G401 (cell line): ENCODE data around the gene HACD1. TPM values are rescaled to one million over a fixed set of nuclear protein-coding genes. Genes with fewer than 3 reads are reported as not detected.

Source experiments
- DNase-seq: peaks from one replicate; pipeline ENCODE4 v3.0.0-alpha.2; 2015; ENCODE audit warnings: low spot score
- in situ Hi-C: cut with HindIII; loops from 2 replicates; pipeline ENCODE4 v1.10.0; 2016; ENCODE audit warnings: low sequenced_read_pairs, mixed read lengths
- total RNA-seq: library from RNA; depleted of rRNA; stranded (reverse); fragments of >200 nt; shearing (Covaris generic); gene quantifications from 2 replicates; pipeline ENCODE4 v1.2.3, GENCODE V29; 2014; rRNA removed

Gene HACD1, protein sequence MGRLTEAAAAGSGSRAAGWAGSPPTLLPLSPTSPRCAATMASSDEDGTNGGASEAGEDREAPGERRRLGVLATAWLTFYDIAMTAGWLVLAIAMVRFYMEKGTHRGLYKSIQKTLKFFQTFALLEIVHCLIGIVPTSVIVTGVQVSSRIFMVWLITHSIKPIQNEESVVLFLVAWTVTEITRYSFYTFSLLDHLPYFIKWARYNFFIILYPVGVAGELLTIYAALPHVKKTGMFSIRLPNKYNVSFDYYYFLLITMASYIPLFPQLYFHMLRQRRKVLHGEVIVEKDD
- 113 and 125 TPM in 2 replicates for total RNA-seq

DNA sequence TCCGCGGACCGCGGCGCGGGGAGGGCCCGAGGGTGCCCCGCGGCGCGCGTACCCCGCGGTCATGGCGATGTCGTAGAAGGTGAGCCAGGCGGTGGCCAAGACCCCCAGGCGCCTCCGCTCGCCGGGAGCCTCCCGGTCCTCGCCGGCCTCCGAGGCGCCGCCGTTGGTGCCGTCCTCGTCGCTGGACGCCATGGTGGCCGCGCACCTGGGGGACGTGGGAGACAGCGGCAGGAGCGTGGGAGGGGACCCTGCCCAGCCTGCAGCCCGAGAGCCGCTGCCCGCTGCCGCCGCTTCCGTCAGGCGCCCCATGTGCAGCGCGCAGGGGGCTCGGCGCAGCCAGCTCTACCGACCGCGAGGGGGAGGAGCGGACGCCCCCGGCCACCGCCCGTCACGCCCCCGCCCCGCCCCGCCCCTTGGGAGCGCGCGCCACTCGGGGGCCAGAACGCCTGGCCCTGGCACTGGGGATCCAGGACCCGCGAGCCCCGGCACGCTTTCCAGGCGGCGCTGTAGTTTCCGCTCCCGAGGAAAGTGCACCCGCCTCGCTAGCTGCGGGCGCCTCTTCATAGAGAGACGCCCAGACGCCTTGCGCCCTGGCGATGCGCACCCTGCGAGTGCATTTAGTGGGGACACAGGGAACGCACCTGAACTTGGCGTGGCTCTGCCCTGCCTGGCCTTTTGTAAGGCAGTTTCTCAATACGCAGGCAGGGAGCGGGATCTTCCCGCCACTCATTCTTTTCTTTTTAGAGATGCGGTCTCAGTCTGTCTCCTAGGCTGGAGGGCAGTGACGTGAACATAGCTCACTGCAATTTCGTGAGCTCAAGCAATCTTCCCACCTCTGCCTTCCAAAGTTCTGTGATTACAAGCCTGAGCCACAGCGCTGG is at the start of gene HACD1:
Gene HACD1 (minus strand): TSS at position 344 of the 881 bp plus-strand sequence. CDS start 35 bp downstream, at position 309.
- peak; percentile 69 for DNase-seq
- in situ Hi-C loops = no loop called here

- DNase-seq = no peak
- in situ Hi-C loops = no loop called here
These were observed 48.6 kb upstream of the HACD1 start for GRCh38 chr10:17665747-17666146.

- in situ Hi-C loops = no loop called here
- DNase-seq = no peak
These were observed 46.3 kb upstream of the HACD1 start for GRCh38 chr10:17663450-17663849.

DNA sequence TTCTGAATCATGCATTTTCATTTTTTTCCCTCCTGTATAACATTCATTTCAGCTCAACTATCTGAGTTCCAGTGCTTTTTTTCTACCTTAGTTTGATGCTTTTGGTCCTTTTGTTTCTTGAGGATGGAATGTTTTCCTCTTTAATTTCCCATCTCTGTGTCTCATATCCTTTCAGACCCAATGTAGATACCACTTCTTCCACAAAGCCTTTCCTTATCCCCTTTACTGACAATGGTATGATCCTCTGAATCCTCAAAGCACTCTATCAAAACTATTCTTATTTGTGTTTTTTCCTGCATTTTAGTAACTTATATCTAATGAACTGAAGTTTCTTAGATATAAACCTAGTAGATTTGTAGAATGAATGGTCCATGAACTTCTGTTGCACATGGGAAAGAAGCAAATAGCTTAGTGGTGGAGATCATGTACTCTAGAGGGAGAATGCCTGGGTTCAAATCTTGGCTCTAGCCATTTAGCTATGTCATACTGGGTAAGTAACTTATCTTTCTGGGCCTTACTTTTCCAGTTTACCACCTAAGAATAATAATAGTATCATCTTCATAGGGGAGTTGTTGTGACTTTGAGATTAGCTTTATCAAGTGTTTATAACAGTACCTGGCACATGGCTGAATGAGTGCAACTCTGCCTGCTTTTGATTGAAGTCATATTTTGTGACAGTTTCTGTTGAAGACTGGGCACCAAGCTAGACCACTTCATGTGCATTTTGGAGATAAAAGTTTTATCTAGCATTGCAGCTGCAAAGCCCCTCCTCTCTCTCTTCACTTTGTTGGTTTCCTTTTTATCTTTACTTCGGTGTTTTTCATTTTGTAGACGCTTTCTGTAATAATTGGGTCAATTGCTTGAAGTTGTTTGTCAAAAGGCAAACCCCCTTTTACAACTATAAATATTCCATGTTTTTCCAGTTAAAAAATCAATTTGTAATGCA is 45.3 kb upstream of the HACD1 start:
- DNase-seq = no peak
- in situ Hi-C loops = no loop called here

DNA sequence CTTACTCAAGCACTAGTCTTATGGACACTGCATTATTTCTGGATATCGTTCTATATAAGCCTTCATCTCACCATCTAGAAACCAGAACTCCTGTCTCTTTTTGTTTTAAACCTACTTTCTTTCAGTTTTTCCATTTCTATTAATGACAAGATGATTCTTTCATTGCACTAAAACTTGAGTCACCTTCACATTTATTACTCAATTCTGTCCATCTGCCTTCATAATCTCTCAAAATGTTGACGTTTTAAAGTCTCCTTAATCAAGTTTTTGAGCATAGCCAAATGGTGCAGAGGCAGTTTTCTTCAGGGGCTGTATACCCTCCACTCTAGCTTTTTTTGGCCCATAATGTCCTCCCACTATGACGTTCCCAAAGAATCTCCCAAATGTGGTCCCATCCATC is 44.3 kb upstream of the HACD1 start:
- in situ Hi-C loops = no loop called here
- no peak for DNase-seq

GRCh38 chr10:17660921-17661320 is 43.7 kb upstream of the HACD1 start:
- DNase-seq = no peak
- in situ Hi-C loops = no loop called here

DNA sequence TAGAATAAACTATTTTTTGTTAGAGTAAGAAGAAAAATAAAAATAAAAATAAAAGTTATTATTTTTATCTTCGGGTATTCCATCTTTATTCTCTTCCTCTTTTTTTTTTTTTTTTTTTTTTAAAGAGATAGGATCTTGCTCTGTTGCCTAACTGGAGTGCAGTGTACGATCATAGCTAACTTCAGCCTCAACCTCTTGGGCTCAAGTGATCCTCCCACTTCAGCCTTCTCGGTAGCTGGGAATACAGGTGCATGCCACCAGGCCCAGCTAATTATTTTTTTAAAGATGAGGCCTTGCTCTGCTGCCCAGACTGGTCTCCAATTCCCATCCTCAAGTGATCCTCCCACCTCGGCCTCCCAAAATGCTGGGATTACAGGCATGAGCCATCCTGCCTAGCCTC is 42.2 kb upstream of the HACD1 start:
- in situ Hi-C loops = no loop called here
- DNase-seq = no peak

DNA sequence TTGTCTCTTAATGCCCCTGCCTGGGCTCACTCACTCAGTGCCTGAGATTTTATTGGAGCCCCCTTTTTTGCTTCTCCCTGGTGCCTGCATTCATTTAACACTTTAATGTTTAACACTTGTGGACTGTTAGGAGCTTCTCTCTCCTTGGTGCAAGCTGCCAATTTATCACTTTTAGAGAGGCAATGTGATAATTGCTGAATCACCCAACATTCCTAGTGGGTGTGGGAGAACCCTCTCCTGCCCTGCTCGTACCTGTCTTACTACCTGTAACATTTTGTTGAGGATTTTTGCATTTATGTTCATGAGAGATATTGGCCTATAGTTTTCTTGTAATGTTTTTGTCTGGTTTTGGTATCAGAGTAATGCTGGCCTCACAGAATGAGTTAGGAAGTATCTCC is 39.9 kb upstream of the HACD1 start:
- in situ Hi-C loops = no loop called here
- DNase-seq = no peak

GRCh38 chr10:17655567-17656146 is 38.5 kb upstream of the HACD1 start:
- no peak for DNase-seq
- in situ Hi-C loops = no loop called here

DNA sequence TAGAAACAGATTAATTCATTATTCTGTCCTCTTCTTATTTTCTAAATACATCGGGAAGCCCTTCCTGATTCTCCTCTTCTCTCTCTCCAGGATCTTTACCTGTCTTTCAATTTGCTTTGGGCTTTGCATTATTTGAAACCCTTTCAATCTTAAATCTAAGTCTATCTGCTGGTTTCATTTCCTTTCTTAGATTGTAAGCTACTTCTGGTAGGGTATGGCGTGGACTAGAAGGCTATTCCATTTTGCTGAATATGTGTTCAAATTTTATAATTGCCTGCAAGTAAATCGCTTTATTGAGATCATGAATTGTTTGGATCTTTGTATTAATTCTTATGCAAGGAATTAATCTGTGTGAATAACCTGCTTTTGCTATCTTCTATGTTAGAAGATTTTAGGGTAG is 37.8 kb upstream of the HACD1 start:
- in situ Hi-C loops = no loop called here
- DNase-seq = no peak

GRCh38 chr10:17652585-17652984 is 35.4 kb upstream of the HACD1 start:
- in situ Hi-C loops = no loop called here
- no peak for DNase-seq

- DNase-seq = no peak
- in situ Hi-C loops = no loop called here
These were observed 34.7 kb upstream of the HACD1 start for GRCh38 chr10:17651896-17652295.

DNA sequence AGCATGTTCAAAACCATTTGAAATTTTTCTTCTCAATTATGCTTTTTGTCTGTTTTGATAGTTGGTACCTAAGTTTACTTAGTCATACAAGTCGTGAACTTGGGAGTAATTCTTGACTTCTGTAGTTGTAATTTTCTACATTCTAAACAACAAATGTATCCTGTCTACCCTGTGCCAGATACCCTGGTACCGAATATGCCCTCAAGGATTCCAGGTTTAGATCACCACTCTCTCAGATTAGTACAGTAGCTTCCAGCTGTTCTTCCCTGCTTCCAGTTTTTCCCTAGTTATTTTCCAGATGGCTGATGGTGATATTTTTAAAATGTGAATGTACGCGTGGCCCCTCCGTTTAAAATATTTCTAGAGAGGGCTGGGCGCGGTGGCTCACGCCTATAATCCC is 33.2 kb upstream of the HACD1 start:
- DNase-seq = no peak
- in situ Hi-C loops = no loop called here

- DNase-seq = no peak
- in situ Hi-C loops = no loop called here
These were observed 32.7 kb upstream of the HACD1 start for GRCh38 chr10:17649836-17650235.

DNA sequence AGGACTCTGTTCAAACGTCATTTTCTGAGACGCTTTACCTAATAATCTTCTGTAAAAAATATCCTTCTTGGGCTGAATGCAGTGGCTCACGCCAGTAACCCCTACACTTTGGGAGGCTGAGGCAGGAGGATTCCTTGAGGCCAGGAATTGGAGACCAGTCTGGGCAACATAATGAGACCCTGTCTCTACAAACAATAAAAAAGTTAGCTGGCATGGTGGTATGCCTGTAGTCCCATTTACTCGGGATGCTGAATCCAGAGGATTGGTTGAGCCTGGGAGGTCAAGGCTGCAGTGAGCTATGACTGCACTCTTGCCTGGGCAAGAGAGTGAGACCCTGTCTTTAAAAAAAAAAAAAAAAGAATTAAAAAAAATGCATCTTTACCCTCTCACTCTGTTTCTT is 31.9 kb upstream of the HACD1 start:
- no peak for DNase-seq
- in situ Hi-C loops = no loop called here

DNA sequence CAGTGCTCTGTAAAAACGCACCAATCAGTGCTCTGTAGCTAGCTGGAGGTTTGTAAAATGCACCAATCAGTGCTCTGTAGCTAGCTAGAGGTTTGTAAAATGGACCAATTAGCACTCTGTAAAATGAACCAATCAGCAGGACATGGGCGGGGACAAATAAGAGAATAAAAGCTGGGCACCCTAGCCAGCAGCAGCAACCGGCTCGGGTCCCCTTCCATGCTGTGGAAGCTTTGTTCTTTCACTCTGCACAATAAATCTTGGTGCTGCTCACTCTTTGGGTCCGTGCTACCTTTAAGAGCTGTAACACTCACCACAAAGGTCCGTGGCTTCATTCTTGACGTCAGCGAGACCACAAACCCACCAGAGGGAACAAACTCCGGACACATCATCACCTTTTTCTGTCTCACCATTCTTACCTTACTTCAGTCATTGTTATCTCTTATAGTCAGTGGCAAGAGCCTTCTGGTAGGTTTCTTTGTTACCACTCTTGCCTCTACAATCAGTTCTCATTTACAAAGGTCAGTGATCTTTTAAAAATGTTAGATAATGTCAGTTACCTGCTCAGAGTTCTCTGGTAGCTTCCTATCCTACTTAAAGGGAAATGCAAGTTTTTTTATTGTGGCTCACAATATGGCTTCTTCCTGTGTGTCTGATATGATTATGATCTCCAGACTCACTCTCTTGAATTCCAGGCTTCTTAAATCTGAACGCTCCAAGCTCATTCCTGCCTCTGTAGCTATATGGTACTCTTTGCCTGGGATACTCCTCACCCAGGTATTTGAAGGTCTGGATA is 31.3 kb upstream of the HACD1 start:
- in situ Hi-C loops = no loop called here
- DNase-seq = no peak

GRCh38 chr10:17647326-17647725 is 30.2 kb upstream of the HACD1 start:
- in situ Hi-C loops = no loop called here
- no peak for DNase-seq

DNA sequence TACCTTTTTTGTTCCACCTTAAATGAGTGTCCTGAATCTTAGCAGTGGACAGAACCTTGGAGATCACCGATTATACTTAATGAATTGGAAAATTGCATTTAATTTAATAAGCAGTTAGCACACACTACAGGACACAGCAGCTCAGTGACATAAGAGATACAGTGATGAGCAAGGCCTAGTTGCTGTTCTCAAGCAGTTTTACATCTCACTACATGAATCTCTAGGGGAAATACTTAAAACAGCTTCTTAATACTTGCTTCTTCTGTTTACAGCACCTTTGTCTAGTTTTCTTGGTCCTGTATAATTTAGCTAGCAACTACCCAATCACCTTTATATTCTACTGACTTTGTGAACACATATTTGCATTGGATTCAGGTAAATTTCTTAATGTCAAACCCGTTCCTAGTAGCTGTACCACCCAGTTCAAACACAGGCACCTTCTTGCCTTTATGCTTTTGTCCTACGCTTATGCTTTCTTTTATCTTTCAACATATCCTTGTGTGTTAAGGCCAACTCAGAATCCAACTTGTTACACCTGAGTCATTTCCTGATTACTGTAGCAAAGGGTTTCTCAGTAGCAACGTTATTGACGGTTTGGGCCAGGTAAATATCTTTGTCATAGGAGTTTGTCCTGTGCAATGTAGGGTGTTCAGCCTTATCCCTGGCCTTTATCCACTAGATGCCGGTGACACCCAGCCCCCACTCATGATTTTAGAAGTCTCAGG is 28.6 kb upstream of the HACD1 start:
- in situ Hi-C loops = no loop called here

More for the DNA sequence above, 28.6 kb upstream of the HACD1 start:
- no peak for DNase-seq
